HepG2 (cell line): Measurements from ENCODE around the gene COX6B1. TPM values are rescaled to one million over a fixed set of nuclear protein-coding genes. Genes with fewer than 3 reads are reported as not detected.
A peak's percentile ranks its signal among the peaks of the same experiment; 100 is the strongest.

Experiments used
- FOXA1 ChIP-seq, 2 experiments: fragments of 450-650 bp in 1 of 2; sonication (generic) in 1 of 2; formaldehyde crosslinking in 1 of 2; IDR thresholded peaks; 2 replicates each; pipeline versions ENCODE4 v1.4.0 to v1.6.1; 2016 to 2020; ENCODE audit warnings: missing genetic modification reagents in 1 of 2
- KDM5A ChIP-seq: fragments of 200-600 bp; sonication (generic); IDR thresholded peaks from 2 replicates; pipeline ENCODE4 v1.7.0; 2018; ENCODE audit warnings: antibody characterized with exemption, mild to moderate bottlenecking, low read length, borderline replicate concordance
- MAZ ChIP-seq, 2 experiments: sonication (generic) in 1 of 2; formaldehyde crosslinking in 1 of 2; IDR thresholded peaks; 2 replicates each; pipeline versions ENCODE4 v1.5.0 to v1.6.1; 2012 to 2020; ENCODE audit warnings: low read depth in 2 of 2, mild to moderate bottlenecking in 2 of 2, borderline replicate concordance in 1 of 2, improper control_type of control experiment in 1 of 2, low read length in 1 of 2, missing genetic modification reagents in 1 of 2, moderate library complexity in 1 of 2
- NBN ChIP-seq: fragments of 450-650 bp; conservative IDR thresholded peaks from 2 replicates; pipeline ENCODE4 v1.6.1; 2017
- NCOA2 ChIP-seq: sonication (generic); formaldehyde crosslinking; IDR thresholded peaks from 2 replicates; pipeline ENCODE4 v1.8.0; 2022; ENCODE audit warnings: inconsistent platforms
- NR1H2 ChIP-seq: sonication (generic); formaldehyde crosslinking; IDR thresholded peaks from 2 replicates; pipeline ENCODE4 v1.8.1; 2022; ENCODE audit warnings: low read depth, missing genetic modification reagents, borderline replicate concordance
- PBX3 ChIP-seq: sonication (generic); formaldehyde crosslinking; IDR thresholded peaks from 2 replicates; pipeline ENCODE4 v1.8.1; 2023; ENCODE audit warnings: missing genetic modification reagents, inconsistent platforms, borderline replicate concordance
- TARDBP ChIP-seq: sonication (generic); formaldehyde crosslinking; IDR thresholded peaks from 2 replicates; pipeline ENCODE4 v1.8.0; 2022; ENCODE audit warnings: mild to moderate bottlenecking, missing genetic modification reagents
- TOE1 ChIP-seq: sonication (generic); formaldehyde crosslinking; IDR thresholded peaks from 2 replicates; pipeline ENCODE4 v1.4.0; 2020; ENCODE audit warnings: mild to moderate bottlenecking, missing genetic modification reagents
- ZFP37 ChIP-seq: sonication (generic); formaldehyde crosslinking; IDR thresholded peaks from 2 replicates; pipeline ENCODE4 v1.4.0; 2020; ENCODE audit warnings: missing genetic modification reagents, borderline replicate concordance
- ZMYM2 ChIP-seq: sonication (generic); formaldehyde crosslinking; IDR thresholded peaks from 2 replicates; pipeline ENCODE4 v1.8.0; 2022; ENCODE audit warnings: mild to moderate bottlenecking, missing genetic modification reagents
- ZNF263 ChIP-seq: sonication (generic); formaldehyde crosslinking; IDR thresholded peaks from 2 replicates; pipeline ENCODE4 v1.4.0; 2020; ENCODE audit warnings: missing genetic modification reagents
- ZNF552 ChIP-seq: sonication (generic); formaldehyde crosslinking; IDR thresholded peaks from 2 replicates; pipeline ENCODE4 v1.9.0; 2022; ENCODE audit warnings: missing genetic modification reagents, mild to moderate bottlenecking, borderline replicate concordance
- ZNF564 ChIP-seq: sonication (generic); formaldehyde crosslinking; IDR thresholded peaks from 2 replicates; pipeline ENCODE4 v1.8.1; 2023; ENCODE audit warnings: mild to moderate bottlenecking, missing genetic modification reagents
- ZNF598 ChIP-seq: sonication (generic); formaldehyde crosslinking; IDR thresholded peaks from 2 replicates; pipeline ENCODE4 v1.5.1; 2020; ENCODE audit warnings: mild to moderate bottlenecking, missing genetic modification reagents, borderline replicate concordance
- ZNF616 ChIP-seq: sonication (generic); formaldehyde crosslinking; IDR thresholded peaks from 2 replicates; pipeline ENCODE4 v1.5.0; 2020; ENCODE audit warnings: low read depth, mild to moderate bottlenecking, missing genetic modification reagents
- ZSCAN31 ChIP-seq: sonication (generic); formaldehyde crosslinking; IDR thresholded peaks from 2 replicates; pipeline ENCODE4 v1.5.0; 2020; ENCODE audit warnings: low read depth, mild to moderate bottlenecking, missing genetic modification reagents
- polyA plus RNA-seq, 8 experiments: library from polyadenylated mRNA; depleted of rRNA in 3 of 8; stranded (reverse) in 7 of 8; unstranded in 1 of 8; fragments of >200 nt; fragmentation: Illumina TruSeq in 4 of 8; extraction: Trizol in 4 of 8; gene quantifications; 2 replicates each; pipeline versions ENCODE4 v1.2.1 to v1.2.3, GENCODE V29; 2011 to 2016; ENCODE audit warnings: low read depth in 4 of 8, missing spikeins in 1 of 8, mixed read lengths in 1 of 8; ENCODE audit not compliant: insufficient read depth in 1 of 8
- total RNA-seq, 5 experiments: library from RNA; depleted of rRNA; stranded (reverse); fragments of >200 nt; fragmentation: Illumina TruSeq; extraction: Trizol; gene quantifications; 2 replicates each; pipeline ENCODE4 v1.2.3, GENCODE V29; 2016; ENCODE audit warnings: low read depth in 1 of 5
- TF ChIP-seq, protein P1 (sequence below): fragments of 450-650 bp; IDR thresholded peaks from 2 replicates; pipeline ENCODE4 v1.6.1; 2016
- TF ChIP-seq, protein P2 (sequence below): sonication (generic); formaldehyde crosslinking; IDR thresholded peaks from 2 replicates; pipeline ENCODE4 v1.4.0; 2020; ENCODE audit warnings: missing genetic modification reagents, borderline replicate concordance

Gene COX6B1
- total and polyA plus RNA-seq, 2 of the 13 experiments (the other 11 are each of a cell fraction or from before 2014, with no cell fraction given) = 481 to 487 TPM

GRCh38 chr19:35643255-35644205 is 4.6 kb upstream of the COX6B1 start (continued):
- TF ChIP-seq PBX3 (CRISPR knock-in tag) (0 out of 2 replicates have a peak, but pooled peaks have one; percentile 55), ZNF598 (CRISPR knock-in tag) (0 out of 2 replicates have a peak, but pooled peaks have one; percentile 25), NCOA2 (CRISPR knock-in tag) (peak; percentile 48), ZNF564 (0 out of 2 replicates have a peak, but pooled peaks have one; percentile 56), KDM5A (peak; percentile 68; the same call in 1 of the 2 replicates), ZNF552 (CRISPR knock-in tag) (0 out of 2 replicates have a peak, but pooled peaks have one; percentile 32), TOE1 (CRISPR knock-in tag) (peak; percentile 58; the same call in 1 of the 2 replicates), NBN (no peak), ZNF263 (0 out of 2 replicates have a peak, but pooled peaks have one; percentile 58), ZFP37 (peak; percentile 41; the same call in 1 of the 2 replicates), ZNF616 (CRISPR knock-in tag) (peak; percentile 87; the same call in 1 of the 2 replicates), ZSCAN31 (CRISPR knock-in tag) (peak; percentile 88), TARDBP (CRISPR knock-in tag) (peak; percentile 70), FOXA1 (IDR thresholded peaks at IDR 0.05) (no peak), FOXA1 (CRISPR knock-in tag; IDR thresholded peaks at IDR 0.05) (0 out of 2 replicates have a peak, but pooled peaks have one; percentile 5), MAZ (IDR thresholded peaks at IDR 0.05; ENCODE audit: borderline replicate concordance, low read depth, low read length) (no peak), MAZ (CRISPR knock-in tag; IDR thresholded peaks at IDR 0.05; ENCODE audit: low read depth) (peak; percentile 73; the same call in 1 of the 2 replicates), NR1H2 (CRISPR knock-in tag) (peak; percentile 74; the same call in 1 of the 2 replicates), ZMYM2 (CRISPR knock-in tag) (0 out of 2 replicates have a peak, but pooled peaks have one; percentile 28)
- TF ChIP-seq, protein P1, sequence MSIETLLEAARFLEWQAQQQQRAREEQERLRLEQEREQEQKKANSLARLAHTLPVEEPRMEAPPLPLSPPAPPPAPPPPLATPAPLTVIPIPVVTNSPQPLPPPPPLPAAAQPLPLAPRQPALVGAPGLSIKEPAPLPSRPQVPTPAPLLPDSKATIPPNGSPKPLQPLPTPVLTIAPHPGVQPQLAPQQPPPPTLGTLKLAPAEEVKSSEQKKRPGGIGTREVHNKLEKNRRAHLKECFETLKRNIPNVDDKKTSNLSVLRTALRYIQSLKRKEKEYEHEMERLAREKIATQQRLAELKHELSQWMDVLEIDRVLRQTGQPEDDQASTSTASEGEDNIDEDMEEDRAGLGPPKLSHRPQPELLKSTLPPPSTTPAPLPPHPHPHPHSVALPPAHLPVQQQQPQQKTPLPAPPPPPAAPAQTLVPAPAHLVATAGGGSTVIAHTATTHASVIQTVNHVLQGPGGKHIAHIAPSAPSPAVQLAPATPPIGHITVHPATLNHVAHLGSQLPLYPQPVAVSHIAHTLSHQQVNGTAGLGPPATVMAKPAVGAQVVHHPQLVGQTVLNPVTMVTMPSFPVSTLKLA = peak; percentile 18; the same call in 1 of the 2 replicates
- TF ChIP-seq, protein P2, sequence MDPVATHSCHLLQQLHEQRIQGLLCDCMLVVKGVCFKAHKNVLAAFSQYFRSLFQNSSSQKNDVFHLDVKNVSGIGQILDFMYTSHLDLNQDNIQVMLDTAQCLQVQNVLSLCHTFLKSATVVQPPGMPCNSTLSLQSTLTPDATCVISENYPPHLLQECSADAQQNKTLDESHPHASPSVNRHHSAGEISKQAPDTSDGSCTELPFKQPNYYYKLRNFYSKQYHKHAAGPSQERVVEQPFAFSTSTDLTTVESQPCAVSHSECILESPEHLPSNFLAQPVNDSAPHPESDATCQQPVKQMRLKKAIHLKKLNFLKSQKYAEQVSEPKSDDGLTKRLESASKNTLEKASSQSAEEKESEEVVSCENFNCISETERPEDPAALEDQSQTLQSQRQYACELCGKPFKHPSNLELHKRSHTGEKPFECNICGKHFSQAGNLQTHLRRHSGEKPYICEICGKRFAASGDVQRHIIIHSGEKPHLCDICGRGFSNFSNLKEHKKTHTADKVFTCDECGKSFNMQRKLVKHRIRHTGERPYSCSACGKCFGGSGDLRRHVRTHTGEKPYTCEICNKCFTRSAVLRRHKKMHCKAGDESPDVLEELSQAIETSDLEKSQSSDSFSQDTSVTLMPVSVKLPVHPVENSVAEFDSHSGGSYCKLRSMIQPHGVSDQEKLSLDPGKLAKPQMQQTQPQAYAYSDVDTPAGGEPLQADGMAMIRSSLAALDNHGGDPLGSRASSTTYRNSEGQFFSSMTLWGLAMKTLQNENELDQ (CRISPR knock-in tag) = 0 out of 2 replicates have a peak, but pooled peaks have one; percentile 38
